HepG2 (cell line): ENCODE data around the gene LILRB5.
"Not testable (repeated sequence)": the region's sequence is repeated elsewhere in the genome, so short reads cannot be mapped to it uniquely, and the experiment has no call there.

ENCODE experiments used
- PHF20 ChIP-seq: sonication (generic); formaldehyde crosslinking; IDR thresholded peaks from 2 replicates; pipeline ENCODE4 v1.5.0; 2020; ENCODE audit warnings: mild to moderate bottlenecking, missing genetic modification reagents
- TCF12 ChIP-seq, 2 experiments: fragments of 450-650 bp in 1 of 2; sonication (generic) in 1 of 2; formaldehyde crosslinking in 1 of 2; IDR thresholded peaks; 2 replicates each; pipeline versions ENCODE4 v1.6.1 to v1.8.0; 2017 to 2022; ENCODE audit warnings: antibody characterized with exemption in 1 of 2, mild to moderate bottlenecking in 1 of 2, missing genetic modification reagents in 1 of 2, moderate library complexity in 1 of 2

- TF ChIP-seq TCF12 (IDR thresholded peaks at IDR 0.05); TCF12 (CRISPR knock-in tag; IDR thresholded peaks at IDR 0.05); PHF20 (CRISPR knock-in tag): not testable (repeated sequence)
Measured at GRCh38 chr19:54286283-54286682, 29.2 kb upstream of the LILRB5 start.
